OCI-LY7 (cell line): Measurements from ENCODE around the gene NCAM1. TPM values are rescaled to one million over a fixed set of nuclear protein-coding genes. Genes with fewer than 3 reads are reported as not detected.

Source experiments
- BruUV-seq: library from RNA; stranded (reverse); fragments of 400-500 nt; replicated peaks from 2 replicates; lab custom pipeline; 2021; lab: Mats Ljungman, UMichigan
- CTCF ChIA-PET: fragments of 300-600 bp; sonication (Branson Sonifier 250); formaldehyde crosslinking; loops from one replicate; lab custom pipeline; 2022; ENCODE audit warnings: antibody characterized with exemption; ENCODE audit not compliant: unreplicated experiment; lab: Charles Lee
- POLR2A ChIA-PET: fragments of 300-600 bp; sonication (Branson Sonifier 250); formaldehyde crosslinking; loops from one replicate; lab custom pipeline; 2022; ENCODE audit warnings: antibody characterized with exemption; lab: Charles Lee
- DNase-seq: peaks from one replicate; pipeline ENCODE4 v3.0.0-alpha.2; 2015; ENCODE audit warnings: low spot score
- H2AFZ ChIP-seq: fragments of 200-600 bp; sonication (generic), shearing (Covaris generic); 2 replicates; pipeline ENCODE4 v1.6.1; 2014; ENCODE audit warnings: mild to moderate bottlenecking, antibody characterized with exemption, low read length, moderate library complexity
- H3K27ac ChIP-seq: fragments of 200-600 bp; sonication (generic); 2 replicates; pipeline ENCODE4 v1.5.1; 2014; ENCODE audit warnings: mixed run types, low read depth, mild to moderate bottlenecking, moderate library complexity, low read length, inconsistent platforms; ENCODE audit not compliant: poor library complexity, severe bottlenecking
- H3K36me3 ChIP-seq: fragments of 200-600 bp; sonication (generic); 2 replicates; pipeline ENCODE4 v1.6.1; 2014; ENCODE audit warnings: mild to moderate bottlenecking, antibody characterized with exemption, low read length, moderate library complexity, mixed read lengths; ENCODE audit not compliant: insufficient read depth
- H3K4me1 ChIP-seq: fragments of 200-600 bp; sonication (generic); 2 replicates; pipeline ENCODE4 v1.5.1; 2014; ENCODE audit warnings: mild to moderate bottlenecking, low read length; ENCODE audit not compliant: insufficient read depth, poor library complexity, severe bottlenecking
- H3K4me2 ChIP-seq: fragments of 200-600 bp; sonication (generic); 2 replicates; pipeline ENCODE4 v1.6.1; 2014; ENCODE audit warnings: mild to moderate bottlenecking, low read length
- H3K4me3 ChIP-seq: fragments of 200-600 bp; sonication (generic); 2 replicates; pipeline ENCODE4 v1.5.1; 2014; ENCODE audit warnings: mild to moderate bottlenecking, low read depth, low read length; ENCODE audit not compliant: poor library complexity, severe bottlenecking
- H3K79me2 ChIP-seq: fragments of 200-600 bp; sonication (generic); 2 replicates; pipeline ENCODE4 v1.6.1; 2016; ENCODE audit warnings: low read depth, mild to moderate bottlenecking, low read length, moderate library complexity, mixed read lengths; ENCODE audit not compliant: insufficient read depth
- H3K9me2 ChIP-seq: fragments of 200-600 bp; sonication (generic); 2 replicates; pipeline ENCODE4 v1.6.1; 2016; ENCODE audit warnings: mild to moderate bottlenecking, low read length, mixed read lengths; ENCODE audit not compliant: insufficient read depth
- H3K9me3 ChIP-seq: fragments of 200-600 bp; sonication (generic); 2 replicates; pipeline ENCODE4 v1.6.1; 2014; ENCODE audit warnings: mild to moderate bottlenecking, mixed run types, low read length, mixed read lengths
- H4K20me1 ChIP-seq: fragments of 200-600 bp; sonication (generic); 2 replicates; pipeline ENCODE4 v1.6.1; 2014; ENCODE audit warnings: mild to moderate bottlenecking, antibody characterized with exemption, low read length, moderate library complexity, mixed read lengths; ENCODE audit not compliant: insufficient read depth
- EZH2phosphoT487 ChIP-seq: fragments of 200-600 bp; sonication (generic); IDR thresholded peaks from 2 replicates; pipeline ENCODE4 v1.6.1; 2018; ENCODE audit warnings: low read depth, borderline replicate concordance, mild to moderate bottlenecking, mixed run types, antibody characterized with exemption, low read length, moderate library complexity, mixed read lengths
- intact Hi-C: fragments of 100-400 bp; cut with micrococcal nuclease; formaldehyde crosslinking; loops from one replicate; pipeline ENCODE4 v1.10.0; 2022; ENCODE audit not compliant: unreplicated experiment
- total RNA-seq, 2 experiments: library from RNA; depleted of rRNA in 1 of 2; stranded (reverse); fragments of >200 nt in 1 of 2; shearing (Covaris generic) in 1 of 2; gene quantifications; 2 replicates each; pipeline ENCODE4 v1.2.3, GENCODE V29; 2014 to 2022
- TF ChIP-seq, protein P1 (sequence below): fragments of 200-600 bp; sonication (generic); conservative IDR thresholded peaks from 2 replicates; pipeline ENCODE4 v1.5.1; 2014; ENCODE audit warnings: mild to moderate bottlenecking, antibody characterized with exemption, low read length, moderate library complexity, mixed read lengths

The NCAM1 gene
- total RNA-seq, 2 experiments from 2014 or later, result not detected

DNA sequence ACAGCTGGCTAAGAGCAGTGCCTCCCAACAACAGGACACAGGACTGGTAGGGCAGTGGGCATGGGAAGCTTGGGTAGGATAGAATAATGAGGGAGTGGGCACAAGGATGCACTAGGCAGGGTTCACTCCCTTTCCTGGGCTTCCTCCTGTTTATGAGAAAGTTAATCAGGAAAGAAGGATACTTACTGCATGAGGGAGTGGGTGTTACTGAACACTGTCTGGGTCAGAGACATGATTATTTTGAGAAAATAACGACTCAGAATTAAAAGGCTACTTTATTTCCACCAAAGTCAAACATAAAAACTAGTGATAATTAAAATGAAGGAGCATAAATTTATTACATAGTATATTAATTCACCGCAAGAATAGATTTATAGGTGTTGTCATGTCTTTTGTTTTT lies 35.8 kb downstream of the NCAM1 start:
- H3K36me3 ChIP-seq, result no peaks in the 10 kb centered on the region
- H4K20me1 ChIP-seq, result no peaks in the 10 kb centered on the region
- H2AFZ ChIP-seq, result no peak overlapping the region
- no peak overlapping the region for H3K4me3 ChIP-seq
- H3K79me2 ChIP-seq, result no peaks in the 10 kb centered on the region
- no peaks in the 10 kb centered on the region for H3K9me2 ChIP-seq
- TF ChIP-seq, protein P1, sequence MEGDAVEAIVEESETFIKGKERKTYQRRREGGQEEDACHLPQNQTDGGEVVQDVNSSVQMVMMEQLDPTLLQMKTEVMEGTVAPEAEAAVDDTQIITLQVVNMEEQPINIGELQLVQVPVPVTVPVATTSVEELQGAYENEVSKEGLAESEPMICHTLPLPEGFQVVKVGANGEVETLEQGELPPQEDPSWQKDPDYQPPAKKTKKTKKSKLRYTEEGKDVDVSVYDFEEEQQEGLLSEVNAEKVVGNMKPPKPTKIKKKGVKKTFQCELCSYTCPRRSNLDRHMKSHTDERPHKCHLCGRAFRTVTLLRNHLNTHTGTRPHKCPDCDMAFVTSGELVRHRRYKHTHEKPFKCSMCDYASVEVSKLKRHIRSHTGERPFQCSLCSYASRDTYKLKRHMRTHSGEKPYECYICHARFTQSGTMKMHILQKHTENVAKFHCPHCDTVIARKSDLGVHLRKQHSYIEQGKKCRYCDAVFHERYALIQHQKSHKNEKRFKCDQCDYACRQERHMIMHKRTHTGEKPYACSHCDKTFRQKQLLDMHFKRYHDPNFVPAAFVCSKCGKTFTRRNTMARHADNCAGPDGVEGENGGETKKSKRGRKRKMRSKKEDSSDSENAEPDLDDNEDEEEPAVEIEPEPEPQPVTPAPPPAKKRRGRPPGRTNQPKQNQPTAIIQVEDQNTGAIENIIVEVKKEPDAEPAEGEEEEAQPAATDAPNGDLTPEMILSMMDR, result no peak
- no peak for TF ChIP-seq EZH2phosphoT487
- CTCF ChIA-PET, result no interaction called here
- H3K27ac ChIP-seq, result no peak overlapping the region
- POLR2A ChIA-PET, result no interaction called here
- H3K4me2 ChIP-seq, result no peak overlapping the region
- H3K9me3 ChIP-seq, result no peaks in the 10 kb centered on the region
- DNase-seq, result no peak
- intact Hi-C loops, result no loop called here
- BruUV-seq, result no TSS peak
- no peaks in the 10 kb centered on the region for H3K4me1 ChIP-seq

DNA sequence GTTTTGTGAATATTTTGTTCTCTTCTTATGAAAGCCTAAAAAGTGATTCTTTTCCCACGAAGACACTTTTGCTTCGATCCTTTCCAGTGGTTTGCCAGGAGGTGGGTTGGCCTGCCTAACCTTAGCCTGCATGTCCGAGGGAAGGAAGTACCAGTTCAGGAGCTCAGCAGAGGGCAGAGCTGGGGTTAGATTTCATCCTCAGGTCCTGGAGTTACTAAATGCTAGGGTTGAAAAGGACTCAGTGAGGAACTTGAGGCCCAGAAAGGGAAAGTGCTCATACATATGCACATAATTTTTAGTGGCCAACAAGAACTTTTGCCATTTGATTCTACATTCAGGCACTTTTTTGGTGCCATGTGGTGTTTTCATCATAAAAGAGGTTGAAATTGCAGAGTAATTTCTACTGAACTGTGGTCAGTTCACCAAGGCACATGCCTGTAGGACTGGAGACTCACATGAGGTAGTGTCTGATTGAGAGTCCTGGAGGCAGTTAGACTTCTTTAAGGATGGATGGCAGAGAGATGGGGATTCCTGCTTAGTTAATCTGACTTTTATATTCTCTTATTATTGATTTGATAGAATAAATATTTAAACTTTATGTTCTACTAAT lies 36.7 kb downstream of the NCAM1 start:
- Histone ChIP-seq H4K20me1 (no peaks in the 10 kb centered on the region), H3K9me3 (no peaks in the 10 kb centered on the region), H3K4me2 (no peak overlapping the region), H2AFZ (no peak overlapping the region), H3K4me1 (no peaks in the 10 kb centered on the region), H3K36me3 (no peaks in the 10 kb centered on the region), H3K9me2 (no peaks in the 10 kb centered on the region), H3K79me2 (no peaks in the 10 kb centered on the region), H3K27ac (no peak overlapping the region), H3K4me3 (no peak overlapping the region)
- BruUV-seq, result no TSS peak
- POLR2A ChIA-PET, result no interaction called here
- CTCF ChIA-PET, result no interaction called here
- no peak for DNase-seq
- intact Hi-C loops, result no loop called here
- TF ChIP-seq EZH2phosphoT487, result no peak

DNA sequence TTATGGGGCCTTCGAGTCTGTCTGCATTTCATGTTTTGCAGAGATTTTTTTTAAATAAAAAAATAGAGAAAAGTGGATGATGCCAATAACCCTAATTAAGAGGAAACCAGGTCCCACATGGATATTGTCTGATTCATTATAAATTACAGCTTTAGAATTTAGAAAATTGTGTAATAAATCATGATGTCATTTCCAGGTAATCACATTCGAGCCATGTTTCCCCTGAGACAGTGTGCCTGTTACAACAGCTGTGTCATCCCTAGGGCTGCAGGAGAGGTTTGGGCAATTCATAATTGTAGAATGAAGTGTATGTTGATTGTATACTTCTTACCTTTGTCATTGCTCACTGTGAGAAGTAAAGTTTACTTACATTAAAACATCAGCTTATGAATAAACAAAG lies 38.3 kb downstream of the NCAM1 start:
- Histone ChIP-seq H3K79me2 (no peaks in the 10 kb centered on the region), H3K9me2 (no peaks in the 10 kb centered on the region), H3K4me1 (no peaks in the 10 kb centered on the region), H3K4me3 (no peak overlapping the region), H2AFZ (no peak overlapping the region), H3K4me2 (no peak overlapping the region), H4K20me1 (no peaks in the 10 kb centered on the region), H3K27ac (no peak overlapping the region), H3K36me3 (no peaks in the 10 kb centered on the region), H3K9me3 (no peaks in the 10 kb centered on the region)
- intact Hi-C loops, result no loop called here
- CTCF ChIA-PET, result no interaction called here
- DNase-seq, result no peak
- no TSS peak for BruUV-seq
- TF ChIP-seq, protein P1, result no peak
- TF ChIP-seq EZH2phosphoT487, result no peak
- POLR2A ChIA-PET, result no interaction called here
